Panc1 (cell line): ENCODE results near the gene MBD5. TPM values are rescaled to one million over a fixed set of nuclear protein-coding genes. Genes with fewer than 3 reads are reported as not detected.

Experiments
- ATAC-seq: fragments of 200-7000 bp; cut with Tn5 transposase; 2 replicates; pipeline ENCODE4 v1.9.1; 2020; ENCODE audit warnings: mild to moderate bottlenecking, moderate library complexity
- BruUV-seq: library from RNA; stranded (reverse); fragments of 400-500 nt; replicated peaks from 2 replicates; lab custom pipeline; 2021; lab: Mats Ljungman, UMichigan
- CTCF ChIA-PET: fragments of 300-600 bp; sonication (Branson Sonifier 250); formaldehyde crosslinking; loops from one replicate; lab custom pipeline; 2022; ENCODE audit warnings: antibody characterized with exemption; lab: Charles Lee
- POLR2A ChIA-PET: fragments of 300-600 bp; sonication (Branson Sonifier 250); formaldehyde crosslinking; loops from one replicate; lab custom pipeline; 2022; ENCODE audit warnings: antibody characterized with exemption; lab: Charles Lee
- DNase-seq: peaks from one replicate; pipeline ENCODE4 v3.0.0-alpha.2; 2010; ENCODE audit warnings: low read depth, low spot score
- H3K27ac ChIP-seq: 2 replicates; pipeline ENCODE4 v1.5.1; 2011; ENCODE audit warnings: mild to moderate bottlenecking, low read length, inconsistent platforms
- H3K27me3 ChIP-seq: fragments of 200-500 bp; sonication (Bioruptor generic); 2 replicates; pipeline ENCODE4 v1.6.0; 2014; ENCODE audit warnings: low read length, inconsistent platforms; ENCODE audit not compliant: control insufficient read depth, insufficient read depth
- H3K36me3 ChIP-seq: fragments of 200-500 bp; sonication (Bioruptor generic); 2 replicates; pipeline ENCODE4 v1.5.1; 2014; ENCODE audit warnings: inconsistent platforms, mild to moderate bottlenecking, low read length, moderate library complexity; ENCODE audit not compliant: control insufficient read depth, insufficient read depth
- H3K4me1 ChIP-seq: 2 replicates; pipeline ENCODE4 v1.5.1; 2011; ENCODE audit warnings: inconsistent platforms, mild to moderate bottlenecking, low read length, moderate library complexity; ENCODE audit not compliant: control insufficient read depth, insufficient read depth
- H3K4me3 ChIP-seq, 2 experiments: 2 replicates each; pipeline ENCODE4 v1.5.1; 2011 to 2012; ENCODE audit warnings: low read depth in 2 of 2, low read length in 2 of 2, mild to moderate bottlenecking in 2 of 2, inconsistent platforms in 1 of 2, moderate library complexity in 1 of 2
- H3K9me3 ChIP-seq: fragments of 200-500 bp; sonication (Bioruptor generic); 2 replicates; pipeline ENCODE4 v1.5.1; 2014; ENCODE audit warnings: low read depth, mild to moderate bottlenecking, inconsistent platforms, low read length, moderate library complexity; ENCODE audit not compliant: control insufficient read depth, insufficient read depth
- CTCF ChIP-seq: fragments of 450-650 bp; IDR thresholded peaks from 2 replicates; pipeline ENCODE4 v1.5.1; 2017; ENCODE audit warnings: mild to moderate bottlenecking
- POLR2AphosphoS5 ChIP-seq: IDR thresholded peaks from 2 replicates; pipeline ENCODE4 v1.6.1; 2012; ENCODE audit warnings: mild to moderate bottlenecking, low read depth, low read length, moderate library complexity
- REST ChIP-seq, 2 experiments: IDR thresholded peaks; 2 replicates each; pipeline ENCODE4 v1.6.1; 2011 to 2012; ENCODE audit warnings: low read depth in 2 of 2, control low read depth in 1 of 2, low read length in 1 of 2, mild to moderate bottlenecking in 1 of 2, moderate library complexity in 1 of 2; ENCODE audit not compliant: insufficient read depth in 1 of 2
- SIN3A ChIP-seq: IDR thresholded peaks from 2 replicates; pipeline ENCODE4 v1.6.1; 2012; ENCODE audit warnings: low read depth, mild to moderate bottlenecking, low read length, moderate library complexity, borderline replicate concordance; ENCODE audit not compliant: insufficient read depth
- TCF7L2 ChIP-seq: IDR thresholded peaks from 2 replicates; pipeline ENCODE4 v1.6.1; 2011; ENCODE audit warnings: mild to moderate bottlenecking, low read depth, low read length, inconsistent platforms
- in situ Hi-C: cut with HindIII; loops from 2 replicates; pipeline ENCODE4 v1.10.0; 2016; ENCODE audit warnings: low sequenced_read_pairs, low pct_unique_long_range_greater_than_20kb
- intact Hi-C: fragments of 100-400 bp; cut with micrococcal nuclease; formaldehyde crosslinking; loops from one replicate; pipeline ENCODE4 v1.10.0; 2022; ENCODE audit not compliant: unreplicated experiment
- total RNA-seq: library from RNA; stranded (reverse); gene quantifications from one replicate; pipeline ENCODE4 v1.2.1, GENCODE V29; 2021; ENCODE audit not compliant: unreplicated experiment

The MBD5 gene
- total RNA-seq, 1 experiment from 2014 or later, result 40.2 TPM

GRCh38 chr2:148486655-148487054 lies 465.8 kb downstream of the MBD5 start:
- H3K4me3 ChIP-seq, result no peak overlapping the region
- H3K9me3 ChIP-seq, result no peaks in the 10 kb centered on the region
- H3K27me3 ChIP-seq, result no peaks in the 10 kb centered on the region
- in situ Hi-C loops (no loop called here), intact Hi-C loops (no loop called here)
- H3K27ac ChIP-seq, result no peak overlapping the region
- ChIA-PET CTCF (no interaction called here), POLR2A (no interaction called here)
- no peak for TF ChIP-seq TCF7L2
- TF ChIP-seq REST (IDR thresholded peaks at IDR 0.05; ENCODE audit: insufficient read depth in 1 of 2, low read depth in 2 of 2, low read length in 1 of 2), result no peak
- no peak for TF ChIP-seq SIN3A
- DNase-seq (no peak), ATAC-seq (no peak)
- no TSS peak for BruUV-seq
- H3K36me3 ChIP-seq, result no peaks in the 10 kb centered on the region
- H3K4me1 ChIP-seq, result no peaks in the 10 kb centered on the region

DNA sequence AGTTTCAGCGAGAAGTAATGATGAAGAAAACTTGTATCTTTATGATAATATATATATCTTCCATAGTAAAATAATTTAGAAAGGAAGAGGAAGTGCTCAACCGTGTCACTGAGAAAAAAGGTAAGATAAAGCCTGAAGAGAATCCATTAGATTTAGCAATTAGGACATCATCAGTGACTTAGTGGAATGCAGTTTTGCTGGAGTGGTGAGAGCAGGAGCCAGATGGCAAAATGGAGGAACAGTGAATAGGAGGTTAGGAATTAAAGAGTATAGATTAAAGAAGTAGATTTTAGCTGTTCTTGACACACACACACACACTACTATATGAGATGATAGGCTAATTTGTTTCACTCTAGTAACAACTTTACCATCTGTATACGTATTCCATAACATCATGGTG lies 466.5 kb downstream of the MBD5 start:
- in situ Hi-C loops, result no loop called here
- ATAC-seq, result no peak

More for the DNA sequence above, 466.5 kb downstream of the MBD5 start:
- no peaks in the 10 kb centered on the region for H3K36me3 ChIP-seq
- CTCF ChIA-PET, result no interaction called here
- BruUV-seq, result no TSS peak
- DNase-seq, result no peak
- intact Hi-C loops, result no loop called here
- H3K27ac ChIP-seq, result no peak overlapping the region
- POLR2A ChIA-PET, result no interaction called here
- H3K4me1 ChIP-seq, result no peaks in the 10 kb centered on the region
- TF ChIP-seq TCF7L2 (no peak), CTCF (no peak), POLR2AphosphoS5 (no peak), SIN3A (no peak), REST (IDR thresholded peaks at IDR 0.05; ENCODE audit: insufficient read depth in 1 of 2, low read depth in 2 of 2, low read length in 1 of 2) (no peak)
- H3K27me3 ChIP-seq, result no peaks in the 10 kb centered on the region
- no peaks in the 10 kb centered on the region for H3K9me3 ChIP-seq
- H3K4me3 ChIP-seq, result no peak overlapping the region
